Stomach (tissue), 9 donors: Measurements from ENCODE around the gene NOA1. TPM values are rescaled to one million over a fixed set of nuclear protein-coding genes. Genes with fewer than 3 reads are reported as not detected.

ENCODE experiments used
- DNase-seq, 2 donors: peaks; one replicate each; pipeline versions ENCODE4 v3.0.0 to v3.0.0-alpha.2; 2013 to 2019
- H3K27ac ChIP-seq, 5 donors: fragments of 200-600 bp in 4 of 5; sonication (generic) in 4 of 5; one replicate each; pipeline ENCODE4 v1.5.1; 2013 to 2019; ENCODE audit warnings: mild to moderate bottlenecking in 1 of 5, moderate library complexity in 1 of 5
- H3K27me3 ChIP-seq, 3 donors: fragments of 200-600 bp; sonication (generic); one replicate each; pipeline ENCODE4 v1.5.1; 2017 to 2019; ENCODE audit warnings: mixed run types in 1 of 3
- H3K36me3 ChIP-seq, 4 donors: fragments of 200-600 bp; sonication (generic); 1 replicate in 3 of 4; 2 replicates in 1 of 4; pipeline ENCODE4 v1.5.1; 2016 to 2019
- H3K4me1 ChIP-seq, 4 donors: fragments of 200-600 bp; sonication (generic); one replicate each; pipeline ENCODE4 v1.5.1; 2016 to 2019
- H3K4me3 ChIP-seq, 4 donors: fragments of 200-600 bp; sonication (generic) in 3 of 4; one replicate each; pipeline ENCODE4 v1.5.1; 2016 to 2019; ENCODE audit warnings: mild to moderate bottlenecking in 1 of 4
- H3K9me3 ChIP-seq, 4 donors: fragments of 200-600 bp; sonication (generic); one replicate each; pipeline ENCODE4 v1.5.1; 2016 to 2019
- CTCF ChIP-seq, 7 experiments: fragments of 450-650 bp in 4 of 7; fragments of 200-600 bp in 3 of 7; sonication (generic) in 3 of 7; IDR thresholded peaks; one replicate each; pipeline ENCODE4 v1.5.1; 2016 to 2019; ENCODE audit warnings: antibody characterized with exemption in 7 of 7, control low read depth in 2 of 7, mild to moderate bottlenecking in 1 of 7
- EP300 ChIP-seq: sonication (generic); formaldehyde crosslinking; IDR thresholded peaks from one replicate; pipeline ENCODE4 v1.6.1; 2017; ENCODE audit warnings: antibody characterized with exemption
- POLR2A ChIP-seq, 4 donors: fragments of 450-650 bp; IDR thresholded peaks; one replicate each; pipeline ENCODE4 v1.6.1; 2016; ENCODE audit warnings: antibody characterized with exemption in 4 of 4, control low read depth in 2 of 4, mild to moderate bottlenecking in 1 of 4, moderate library complexity in 1 of 4
- POLR2AphosphoS5 ChIP-seq, 3 donors: sonication (generic); formaldehyde crosslinking; IDR thresholded peaks; one replicate each; pipeline ENCODE4 v1.6.1; 2016; ENCODE audit warnings: antibody characterized with exemption in 3 of 3
- WGBS, 5 donors: extraction: QIAGEN DNeasy Blood & Tissue Kit in 3 of 5; methylation state at CpG; one replicate each; pipeline versions ENCODE4 v1.1.5 to v1.1.7; 2013 to 2018; 5-methylcytosine and 5-hydroxymethylcytosine counted together
- intact Hi-C: fragments of 100-400 bp; cut with DNase I; formaldehyde crosslinking; loops from one replicate; pipeline ENCODE4 v1.15.1; 2023; ENCODE audit warnings: low total_unique reads
- polyA plus RNA-seq, 3 donors: library from polyadenylated mRNA; stranded (reverse); fragments of 200-250 nt; gene quantifications; one replicate each; pipeline ENCODE4 v1.2.3, GENCODE V29; 2013
- total RNA-seq, 5 donors: library from RNA; depleted of rRNA; stranded (reverse); fragments of >200 nt; gene quantifications; one replicate each; pipeline versions ENCODE4 v1.1.0 to v1.2.3, GENCODE V29; 2014 to 2016
- donor health status: healthy with polysubstance abuse.
- donor health status: Bipolar disorder and iron deficiency.
- donor health status: healthy.

The NOA1 gene
- total and polyA plus RNA-seq, 8 donors: 1.2 to 81.7 (median 12.8) TPM

DNA sequence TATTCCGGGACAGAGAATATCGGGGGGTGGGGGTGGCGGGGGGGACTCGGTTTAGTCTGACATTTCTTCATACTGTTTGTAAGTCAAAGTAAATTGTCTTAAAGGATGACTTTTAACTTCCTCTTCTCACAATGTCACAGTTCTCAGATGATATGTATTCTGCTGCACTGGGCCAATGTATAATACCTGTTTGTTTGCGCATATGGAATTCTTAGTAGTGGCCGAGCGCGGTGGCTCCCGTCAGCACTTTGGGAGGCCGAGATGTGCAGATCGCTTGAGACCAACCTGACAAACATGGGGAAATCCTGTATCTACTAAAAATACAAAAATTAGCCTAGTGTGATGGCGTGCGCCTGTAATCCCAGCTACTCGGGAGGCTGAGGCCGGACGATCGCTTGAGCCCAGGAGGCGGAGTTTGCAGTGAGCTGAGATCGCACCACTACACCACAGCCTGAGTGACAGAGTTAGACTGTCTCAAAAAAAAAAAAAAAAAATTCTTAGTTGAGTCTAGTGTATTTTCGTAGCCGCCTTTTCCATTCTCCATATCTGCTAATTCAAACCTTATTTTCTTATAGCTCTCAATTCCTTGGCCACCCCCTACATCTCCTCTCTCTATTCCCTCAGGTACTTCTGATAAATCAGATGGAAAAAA is 2.1 kb upstream of the NOA1 start:
- peak in 1 of 2 donors; percentile 50 for DNase-seq
- no peaks in the 10 kb centered on the region for H3K27me3 ChIP-seq
- H3K27ac ChIP-seq: peak overlapping the region in 4 of 5 donors; percentile 92 to 94 (median 93)
- intact Hi-C loops: loop anchor here (5.0 kb wide), 1 partner anchor 72 kb away; the partner anchor contains the start of gene REST
- H3K36me3 ChIP-seq: peaks cover 0 to 2% (median under 1%) of the 10 kb centered on the region in 4 donors
- 5 to 10% (median 9%) methylated on average over 21 of the region's 21 CpGs for WGBS, 5 donors
- H3K4me3 ChIP-seq: peak overlapping the region; percentile 73 to 99 (median 96)
- TF ChIP-seq POLR2AphosphoS5 (IDR thresholded peaks at IDR 0.05) (no peak), EP300 (no peak), POLR2A (IDR thresholded peaks at IDR 0.05) (no peak), CTCF (IDR thresholded peaks at IDR 0.05) (no peak)
- H3K9me3 ChIP-seq: no peaks in the 10 kb centered on the region
- peaks cover 43 to 81% (median 58%) of the 10 kb centered on the region in 4 donors for H3K4me1 ChIP-seq

GRCh38 chr4:56978750-56979303 is 1.4 kb upstream of the NOA1 start, which contains the start of gene POLR2B:
Gene POLR2B (plus strand): TSS chr4:56978896. CDS start chr4:56978986, 90 bp downstream.
- H3K4me1 ChIP-seq: peaks cover 44 to 78% (median 58%) of the 10 kb centered on the region in 4 donors
- peak within 1 kb of the TSS; percentile 89 to 94 (median 93) for H3K27ac ChIP-seq
- no peaks in the 10 kb centered on the region for H3K9me3 ChIP-seq
- no peak for TF ChIP-seq EP300
- peak; percentile 86 to 97 (median 92) for TF ChIP-seq POLR2AphosphoS5 (IDR thresholded peaks at IDR 0.05)
- peak in 1 of 4 donors; percentile 36 for TF ChIP-seq POLR2A (IDR thresholded peaks at IDR 0.05)
- no peak for TF ChIP-seq CTCF (IDR thresholded peaks at IDR 0.05)
- H3K27me3 ChIP-seq: no peaks in the 10 kb centered on the region
- peak within 1 kb of the TSS; percentile 73 to 99 (median 96) for H3K4me3 ChIP-seq
- 0 to 1% (median 0%) methylated on average over 35 to 37 of the region's 37 CpGs for WGBS, 5 donors
- peaks cover 4 to 9% (median 8%) of the 10 kb centered on the region in 4 donors for H3K36me3 ChIP-seq
- DNase-seq: peak; percentile 95 to 97
- intact Hi-C loops: loop anchor here (5.0 kb wide), 1 partner anchor 72 kb away; the partner anchor contains the start of gene REST

DNA sequence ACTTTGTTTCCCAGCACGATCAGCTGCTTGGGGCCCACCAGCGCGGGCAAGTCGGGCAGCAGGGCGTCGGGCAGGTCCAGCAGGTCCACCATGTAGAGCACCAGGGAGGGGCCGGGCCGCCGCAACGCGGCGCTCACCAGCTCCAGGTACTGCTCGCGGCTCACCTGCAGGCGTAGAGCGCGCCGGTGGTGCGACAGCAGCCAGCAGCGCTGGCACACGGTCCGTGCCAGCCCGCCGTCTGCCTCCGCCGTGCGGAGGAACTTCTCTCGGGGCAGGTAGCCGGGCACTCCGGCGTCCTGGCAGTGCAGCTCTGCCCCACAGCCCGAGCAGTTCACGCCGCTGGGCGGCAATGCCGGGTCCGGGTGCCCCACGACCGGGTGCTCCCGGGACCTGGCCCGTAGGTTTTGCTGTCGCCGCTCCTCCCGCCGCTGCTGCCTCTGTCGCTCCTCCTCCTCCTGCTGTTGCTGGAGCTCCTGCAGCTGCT is 527 bp downstream of the NOA1 start:
- peaks cover 23 to 29% (median 27%) of the 10 kb centered on the region in 4 donors for H3K36me3 ChIP-seq
- H3K27ac ChIP-seq: peak overlapping the region; percentile 88 to 94 (median 93)
- DNase-seq: peak; percentile 80 to 90
- TF ChIP-seq EP300: no peak
- peak in 1 of 3 donors; percentile 51 for TF ChIP-seq POLR2AphosphoS5 (IDR thresholded peaks at IDR 0.05)
- 0 to 1% (median 0%) methylated on average over 1 to 46 of the region's 46 CpGs for WGBS, 5 donors
- peaks cover 35 to 59% (median 49%) of the 10 kb centered on the region in 4 donors for H3K4me1 ChIP-seq
- H3K4me3 ChIP-seq: peak overlapping the region; percentile 73 to 99 (median 96)
- H3K27me3 ChIP-seq: no peaks in the 10 kb centered on the region
- intact Hi-C loops: loop anchor here (5.0 kb wide), 1 partner anchor 70 kb away; the partner anchor contains the start of gene REST
- H3K9me3 ChIP-seq: peaks cover 3 to 14% (median 8%) of the 10 kb centered on the region in 4 donors

DNA sequence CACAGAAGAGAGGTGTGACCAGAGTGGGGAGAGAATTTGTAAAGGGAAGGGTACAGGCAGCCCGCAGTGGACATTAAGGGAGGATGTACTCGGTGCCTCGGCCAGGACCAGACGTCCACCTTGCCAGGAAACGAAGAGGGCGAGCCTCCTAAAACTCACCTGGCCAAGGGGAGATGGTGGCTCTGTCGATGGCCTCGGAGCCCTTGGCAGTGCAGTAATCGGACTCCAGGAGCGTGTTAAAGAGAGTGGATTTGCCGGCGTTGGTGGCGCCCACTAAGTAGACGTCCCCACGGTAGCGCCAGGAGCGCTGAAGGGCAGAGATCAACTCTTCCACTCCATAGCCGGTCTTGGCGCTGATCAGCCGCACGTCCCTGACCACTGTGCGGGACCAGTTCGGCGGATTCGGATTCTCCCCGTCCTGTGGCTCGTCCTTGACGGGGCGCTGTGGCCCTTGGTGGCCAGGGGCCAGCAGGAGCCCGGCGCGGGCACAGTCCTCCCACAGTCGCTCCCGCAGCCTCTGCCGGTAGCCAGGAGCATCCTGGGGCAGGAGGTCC is 1.0 kb downstream of the NOA1 start:
- Histone ChIP-seq H3K9me3 (peaks cover 3 to 14% (median 8%) of the 10 kb centered on the region in 4 donors), H3K4me1 (peaks cover 31 to 54% (median 47%) of the 10 kb centered on the region in 4 donors), H3K4me3 (peak overlapping the region; percentile 73 to 99 (median 96)), H3K27me3 (no peaks in the 10 kb centered on the region), H3K27ac (peak overlapping the region; percentile 88 to 94 (median 93)), H3K36me3 (peaks cover 23 to 34% (median 33%) of the 10 kb centered on the region in 4 donors)
- peak in 1 of 2 donors; percentile 27 for DNase-seq
- intact Hi-C loops: loop anchor here (5.0 kb wide), 1 partner anchor 69 kb away; the partner anchor contains the start of gene REST
- WGBS, 5 donors: 0 to 4% (median 2%) methylated on average over 6 to 35 of the region's 35 CpGs
- TF ChIP-seq POLR2AphosphoS5 (IDR thresholded peaks at IDR 0.05) (no peak), CTCF (IDR thresholded peaks at IDR 0.05) (no peak), EP300 (no peak), POLR2A (IDR thresholded peaks at IDR 0.05) (no peak)
